Testis (tissue), 3 donors: ENCODE measurements around the gene TMEM208. TPM values are rescaled to one million over a fixed set of nuclear protein-coding genes. Genes with fewer than 3 reads are reported as not detected.

Experiments
- DNase-seq: peaks from one replicate; pipeline ENCODE4 v3.0.0-alpha.2; 2019
- H3K27ac ChIP-seq, 2 donors: fragments of 200-600 bp; sonication (generic); one replicate each; pipeline ENCODE4 v1.5.1; 2019
- H3K27me3 ChIP-seq: fragments of 200-600 bp; sonication (generic); one replicate; pipeline ENCODE4 v1.5.1; 2019
- H3K36me3 ChIP-seq: fragments of 200-600 bp; sonication (generic); one replicate; pipeline ENCODE4 v1.5.1; 2017; ENCODE audit warnings: low read depth; ENCODE audit errors: missing control alignments
- H3K4me1 ChIP-seq: fragments of 200-600 bp; sonication (generic); one replicate; pipeline ENCODE4 v1.5.1; 2019
- H3K4me3 ChIP-seq, 2 donors: fragments of 200-600 bp; sonication (generic); one replicate each; pipeline ENCODE4 v1.5.1; 2017 to 2019
- H3K9me3 ChIP-seq: fragments of 200-600 bp; sonication (generic); one replicate; pipeline ENCODE4 v1.5.1; 2017
- CTCF ChIP-seq, 3 experiments: fragments of 450-650 bp in 2 of 3; fragments of 200-600 bp in 1 of 3; sonication (generic) in 1 of 3; IDR thresholded peaks; one replicate each; pipeline ENCODE4 v1.5.1; 2016 to 2019; ENCODE audit warnings: antibody characterized with exemption in 3 of 3, mild to moderate bottlenecking in 2 of 3, moderate library complexity in 1 of 3
- POLR2A ChIP-seq: fragments of 450-650 bp; IDR thresholded peaks from one replicate; pipeline ENCODE4 v1.6.1; 2017; ENCODE audit warnings: antibody characterized with exemption, mild to moderate bottlenecking, moderate library complexity
- WGBS, 2 donors: methylation state at CpG; one replicate each; pipeline ENCODE4 v1.1.5; 2018; 5-methylcytosine and 5-hydroxymethylcytosine counted together
- intact Hi-C: fragments of 100-400 bp; cut with DNase I; formaldehyde crosslinking; loops from one replicate; pipeline ENCODE4 v1.15.1; 2023; ENCODE audit warnings: low total_unique reads
- polyA plus RNA-seq: library from polyadenylated mRNA; stranded (reverse); fragments of 350-450 nt; fragmentation: Illumina TruSeq; extraction: RNeasy Lipid Tissue Mini Kit (QIAGEN cat#74804); gene quantifications from one replicate; pipeline ENCODE4 v1.2.3, GENCODE V29; 2014; ENCODE audit warnings: low read depth, low replicate concordance; ENCODE audit not compliant: insufficient read depth
- total RNA-seq, 2 donors: library from RNA; depleted of rRNA; stranded (reverse); fragments of >200 nt; gene quantifications; one replicate each; pipeline ENCODE4 v1.2.3, GENCODE V29; 2016

TMEM208 gene
- total and polyA plus RNA-seq, 3 donors from 2014 or later = 55.6 to 66.8 (median 57.4) TPM

DNA sequence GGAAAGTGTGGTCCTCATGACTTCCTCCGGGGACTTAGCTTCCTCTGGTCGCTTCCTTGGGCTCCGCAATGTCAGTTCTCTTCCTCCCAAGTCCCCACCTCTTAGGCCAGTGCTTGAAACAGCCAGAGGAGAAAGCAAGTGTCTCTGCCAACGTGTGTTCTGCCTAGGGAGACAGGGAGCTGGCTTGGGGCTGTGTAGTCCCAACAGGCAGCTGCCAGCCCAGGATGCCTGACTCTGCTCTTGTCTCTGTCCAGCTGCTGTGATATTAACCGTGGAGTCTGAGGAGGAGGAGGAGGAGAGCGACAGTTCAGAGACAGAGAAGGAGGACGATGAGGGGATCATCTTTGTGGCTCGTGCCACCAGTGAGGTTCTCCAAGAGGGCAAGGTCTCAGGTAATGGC lies 38.9 kb downstream of the TMEM208 start:
- intact Hi-C loops = no loop called here
- Histone ChIP-seq H3K27ac (no peak overlapping the region), H3K27me3 (no peaks in the 10 kb centered on the region), H3K4me3 (no peak overlapping the region), H3K9me3 (no peaks in the 10 kb centered on the region), H3K4me1 (no peaks in the 10 kb centered on the region), H3K36me3 (no peaks in the 10 kb centered on the region)
- WGBS, 2 donors = 74 to 76% methylated on average over 7 to 8 of the region's 8 CpGs
- TF ChIP-seq POLR2A (no peak), CTCF (IDR thresholded peaks at IDR 0.05) (no peak)
- DNase-seq = no peak

GRCh38 chr16:67268136-67268579 lies 41.2 kb downstream of the TMEM208 start:
- no peak for DNase-seq
- intact Hi-C loops = no loop called here
- Histone ChIP-seq H3K36me3 (no peaks in the 10 kb centered on the region), H3K9me3 (no peaks in the 10 kb centered on the region), H3K27ac (no peak overlapping the region), H3K4me3 (no peak overlapping the region), H3K27me3 (no peaks in the 10 kb centered on the region), H3K4me1 (no peaks in the 10 kb centered on the region)
- no peak for TF ChIP-seq CTCF (IDR thresholded peaks at IDR 0.05)
- TF ChIP-seq POLR2A = no peak
- 70 to 81% methylated on average over 5 of the region's 5 CpGs for WGBS, 2 donors

GRCh38 chr16:67269766-67270165 lies 42.8 kb downstream of the TMEM208 start:
- DNase-seq = no peak

DNA sequence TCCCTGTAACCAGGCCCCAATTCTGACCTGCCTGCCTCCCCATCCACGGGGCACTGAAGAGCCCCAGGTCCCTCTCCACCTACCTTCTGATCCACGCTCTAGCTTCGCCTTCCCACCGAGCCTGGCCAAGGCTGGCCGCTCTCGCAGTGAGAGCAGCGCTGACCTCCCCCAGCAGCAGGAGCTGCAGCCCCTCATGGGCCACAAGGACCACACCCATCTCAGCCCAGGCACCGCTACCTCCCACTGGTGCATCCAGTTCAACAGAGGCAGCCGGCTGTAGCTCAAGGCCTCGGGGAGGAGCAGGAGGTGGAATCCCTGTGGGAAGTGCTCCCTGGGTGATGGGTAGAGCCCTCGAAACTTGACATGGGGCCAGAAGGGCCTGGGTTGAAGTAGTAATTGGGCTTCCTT lies 44.0 kb downstream of the TMEM208 start:
- intact Hi-C loops = no loop called here
- no peaks in the 10 kb centered on the region for H3K36me3 ChIP-seq
- 83% methylated on average over 11 of the region's 11 CpGs; no CpG with 5 or more reads in 1 of the 2 donors for WGBS, 2 donors
- no peaks in the 10 kb centered on the region for H3K4me1 ChIP-seq
- no peak overlapping the region for H3K27ac ChIP-seq
- DNase-seq = no peak
- no peak overlapping the region for H3K4me3 ChIP-seq
- H3K27me3 ChIP-seq = no peaks in the 10 kb centered on the region
- TF ChIP-seq CTCF (IDR thresholded peaks at IDR 0.05) (no peak), POLR2A (no peak)
- H3K9me3 ChIP-seq = no peaks in the 10 kb centered on the region

More at GRCh38 chr16:67269766-67270165, 42.8 kb downstream of the TMEM208 start:
- Histone ChIP-seq H3K9me3 (no peaks in the 10 kb centered on the region), H3K27me3 (no peaks in the 10 kb centered on the region), H3K4me3 (no peak overlapping the region), H3K4me1 (no peaks in the 10 kb centered on the region), H3K27ac (no peak overlapping the region), H3K36me3 (no peaks in the 10 kb centered on the region)
- intact Hi-C loops = no loop called here
- TF ChIP-seq CTCF (IDR thresholded peaks at IDR 0.05) (no peak), POLR2A (no peak)
- WGBS, 2 donors = 78 to 85% methylated on average over 4 to 5 of the region's 5 CpGs

DNA sequence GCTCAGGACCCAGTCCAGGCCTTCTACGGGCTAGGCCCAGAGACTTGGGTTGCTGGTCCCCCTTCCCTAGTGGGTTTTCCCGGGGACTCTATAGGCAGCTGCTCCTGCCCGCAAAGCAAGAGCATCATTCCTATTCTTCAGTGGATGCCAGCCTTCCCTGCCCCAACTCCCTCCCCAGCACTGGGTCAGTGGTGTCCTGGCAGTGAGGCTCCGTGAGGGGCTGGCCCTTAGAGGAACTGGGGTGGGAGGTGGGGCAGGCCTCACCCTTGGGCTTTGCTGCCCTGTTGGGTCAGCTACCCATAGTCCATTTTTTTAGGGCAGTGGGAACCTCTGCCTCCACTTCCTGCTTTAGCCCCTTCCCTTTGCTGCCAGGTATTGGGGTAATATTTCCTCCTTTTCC lies 44.5 kb downstream of the TMEM208 start:
- no peaks in the 10 kb centered on the region for H3K36me3 ChIP-seq
- intact Hi-C loops = no loop called here
- H3K4me3 ChIP-seq = no peak overlapping the region
- no peak for TF ChIP-seq POLR2A
- no peak for TF ChIP-seq CTCF (IDR thresholded peaks at IDR 0.05)
- WGBS, 2 donors = 91 to 100% methylated on average over 2 to 4 of the region's 4 CpGs
- H3K27ac ChIP-seq = no peak overlapping the region
- H3K9me3 ChIP-seq = no peaks in the 10 kb centered on the region
- H3K4me1 ChIP-seq = no peaks in the 10 kb centered on the region
- DNase-seq = no peak
- no peaks in the 10 kb centered on the region for H3K27me3 ChIP-seq
